Measurements from ENCODE around the gene NBEA. TPM values are rescaled to one million over a fixed set of nuclear protein-coding genes. Genes with fewer than 3 reads are reported as not detected.
A peak's percentile ranks its signal among the peaks of the same experiment; 100 is the strongest.

Gene NBEA
- total and polyA plus RNA-seq, 5 experiments from 2014 or later, result 1.1 to 8.0 (median 1.7) TPM

GRCh38 chr13:34933786-34934185 lies 8.3 kb upstream of the NBEA start:
- H3K27me3 Mint-ChIP-seq, result peaks cover 27 to 83% (median 34%) of the 10 kb centered on the region in 5 donors
- ATAC-seq (no peak), DNase-seq (no peak)
- no peak overlapping the region for H3K27ac Mint-ChIP-seq
- POLR2A ChIA-PET, result no interaction called here
- no peak overlapping the region for H3K4me3 Mint-ChIP-seq
- H3K36me3 Mint-ChIP-seq, result no peaks in the 10 kb centered on the region
- no peaks in the 10 kb centered on the region for H3K4me1 Mint-ChIP-seq
- peaks cover 0 to 5% (median 0%) of the 10 kb centered on the region in 9 donors for H3K9me3 Mint-ChIP-seq

DNA sequence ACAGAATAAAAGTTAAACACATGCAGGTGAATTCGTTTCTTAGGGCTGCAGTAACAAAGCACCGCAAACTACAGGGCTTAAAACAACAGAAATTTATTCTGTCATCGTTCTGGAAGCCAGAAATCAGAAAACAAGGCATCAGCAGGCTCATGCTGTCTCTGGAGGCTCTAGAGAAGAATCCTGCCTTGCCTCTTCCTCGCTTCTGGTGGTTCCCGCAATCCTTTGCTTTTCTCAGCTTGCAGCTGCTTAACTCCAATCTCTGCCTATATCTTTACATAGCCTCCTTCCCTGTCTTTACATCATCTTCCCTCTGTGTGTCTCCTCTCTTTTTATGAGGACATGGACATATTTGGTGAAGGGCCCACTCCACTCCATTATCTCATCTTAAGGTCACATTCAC lies 6.2 kb upstream of the NBEA start:
- no peak for ATAC-seq
- peaks cover 0 to 5% (median 0%) of the 10 kb centered on the region in 9 donors for H3K9me3 Mint-ChIP-seq
- H3K27me3 Mint-ChIP-seq, result peaks cover 25 to 68% (median 37%) of the 10 kb centered on the region in 5 donors
- no peak overlapping the region for H3K27ac Mint-ChIP-seq
- no peaks in the 10 kb centered on the region for H3K36me3 Mint-ChIP-seq
- POLR2A ChIA-PET, result no interaction called here
- H3K4me1 Mint-ChIP-seq, result no peaks in the 10 kb centered on the region
- DNase-seq, result no peak
- no peak overlapping the region for H3K4me3 Mint-ChIP-seq

DNA sequence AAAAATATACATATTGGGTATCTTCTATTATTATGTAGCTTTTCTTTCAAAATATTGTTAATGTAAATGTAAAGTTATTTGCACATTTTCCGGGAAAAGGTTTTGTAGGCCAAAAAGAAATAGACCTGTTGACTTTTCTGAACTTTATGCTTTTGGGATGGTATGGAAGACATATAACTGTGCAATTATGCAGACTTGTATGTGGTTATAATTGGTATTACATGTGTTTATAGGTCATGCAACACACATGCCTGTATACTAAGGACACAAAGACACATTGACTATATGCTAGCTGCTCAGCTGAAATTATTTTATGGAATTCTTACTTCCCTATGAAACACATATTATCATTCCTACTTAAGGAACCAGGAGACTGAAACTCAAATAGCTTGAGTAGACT lies 2.3 kb upstream of the NBEA start:
- H3K4me3 Mint-ChIP-seq, result peak overlapping the region in 1 of 10 donors; percentile 39
- POLR2A ChIA-PET, result no interaction called here
- ATAC-seq (no peak), DNase-seq (no peak)
- peaks cover 0 to 2% (median 0%) of the 10 kb centered on the region in 9 donors for H3K9me3 Mint-ChIP-seq
- peaks cover 14 to 23% (median 22%) of the 10 kb centered on the region in 4 donors for H3K4me1 Mint-ChIP-seq
- no peaks in the 10 kb centered on the region for H3K36me3 Mint-ChIP-seq
- H3K27me3 Mint-ChIP-seq, result peaks cover 16 to 50% (median 29%) of the 10 kb centered on the region in 5 donors
- no peak overlapping the region for H3K27ac Mint-ChIP-seq

DNA sequence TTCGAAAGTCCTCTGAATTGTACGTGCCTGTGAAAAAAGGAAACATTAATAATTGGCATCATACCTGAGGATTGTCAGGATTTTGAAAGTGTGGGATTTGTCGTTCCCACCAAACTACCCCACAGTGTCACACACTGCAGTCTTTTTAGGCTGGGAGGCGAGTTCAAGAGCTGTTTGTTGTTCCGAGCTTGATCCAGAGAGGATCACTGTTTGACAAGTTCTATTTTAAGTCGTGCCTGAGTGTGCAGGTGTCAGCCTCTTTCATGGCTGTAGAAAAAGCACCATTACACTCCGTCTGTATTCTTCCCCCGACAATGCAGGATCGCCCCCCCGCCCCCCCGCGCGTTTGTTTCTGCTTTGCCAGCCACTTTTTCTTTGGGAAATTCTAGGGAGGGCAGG lies 635 bp upstream of the NBEA start:
- Mint-ChIP-seq H3K9me3 (peaks cover 0 to 2% (median 0%) of the 10 kb centered on the region in 9 donors), H3K27me3 (peaks cover 8 to 37% (median 29%) of the 10 kb centered on the region in 5 donors), H3K27ac (peak overlapping the region in 4 of 10 donors; percentile 17 to 94 (median 58)), H3K4me3 (peak overlapping the region; percentile 84 to 98 (median 88)), H3K4me1 (peaks cover 16 to 30% (median 24%) of the 10 kb centered on the region in 4 donors), H3K36me3 (no peaks in the 10 kb centered on the region)
- POLR2A ChIA-PET, result interaction anchor here (1.4 kb wide), 1 partner anchor 1123 kb away, joined by 5 read pairs; the partner anchor contains the start of gene RFC3
- no peak for ATAC-seq
- DNase-seq, result no peak

- H3K4me3 Mint-ChIP-seq, result peak overlapping the region; percentile 84 to 98 (median 88)
- ATAC-seq (peak; percentile 11 to 20), DNase-seq (peak in 4 of 10 donors; percentile 14 to 53 (median 20))
- peak overlapping the region in 9 of 10 donors; percentile 20 to 92 (median 71) for H3K27ac Mint-ChIP-seq
- peaks cover 16 to 30% (median 24%) of the 10 kb centered on the region in 4 donors for H3K4me1 Mint-ChIP-seq
- H3K36me3 Mint-ChIP-seq, result no peaks in the 10 kb centered on the region
- H3K9me3 Mint-ChIP-seq, result peaks cover 0 to 2% (median 0%) of the 10 kb centered on the region in 9 donors
- POLR2A ChIA-PET, result interaction anchor here (1.4 kb wide), 1 partner anchor 1125 kb away, joined by 5 read pairs; the partner anchor contains the start of gene RFC3
- peaks cover 5 to 31% (median 22%) of the 10 kb centered on the region in 5 donors for H3K27me3 Mint-ChIP-seq
Measured at GRCh38 chr13:34942732-34943435, 814 bp downstream of the NBEA start.

DNA sequence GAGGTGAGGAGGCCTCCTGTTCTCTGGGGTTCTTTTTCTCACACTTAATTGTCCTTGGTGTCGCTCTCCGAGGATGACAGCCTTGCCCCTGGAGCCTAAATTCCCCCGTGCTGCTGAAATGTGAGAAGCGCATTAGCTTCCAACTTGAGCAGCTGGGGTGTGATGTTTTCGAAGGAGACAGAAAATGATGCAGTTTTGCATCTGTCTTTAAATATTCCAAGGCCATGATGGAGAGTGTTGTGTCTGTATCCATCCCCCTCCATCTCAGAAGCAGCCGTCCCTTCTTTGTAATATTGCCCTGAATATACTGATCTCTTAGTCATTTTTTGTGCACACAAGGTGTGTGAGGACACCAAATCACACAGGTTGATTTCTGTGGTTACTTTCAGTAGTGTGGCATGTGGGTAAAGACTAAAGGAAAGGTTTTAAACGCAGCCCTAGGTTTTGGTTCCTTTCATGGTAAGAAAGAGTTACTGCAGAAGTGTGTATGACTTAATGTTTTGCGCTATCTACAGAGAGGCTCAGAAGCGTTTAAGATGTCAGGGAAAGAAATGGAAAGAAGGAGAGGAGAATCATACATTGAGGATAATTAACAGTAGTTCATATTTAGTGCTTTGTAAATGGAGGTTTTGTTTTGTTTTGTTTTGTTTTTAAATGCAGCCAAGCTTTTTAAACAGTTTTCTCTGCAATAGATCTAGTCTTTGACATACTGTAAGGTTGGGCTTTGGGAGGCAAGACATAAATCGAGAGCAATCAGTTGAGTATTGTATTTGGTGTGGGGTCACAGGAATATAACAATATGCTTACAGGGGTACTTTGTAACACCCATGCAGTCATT lies 1.6 kb downstream of the NBEA start:
- H3K36me3 Mint-ChIP-seq, result no peaks in the 10 kb centered on the region
- DNase-seq, result peak in 3 of 10 donors; percentile 17 to 46 (median 22)
- H3K27ac Mint-ChIP-seq, result peak overlapping the region in 9 of 10 donors; percentile 20 to 92 (median 71)
- H3K9me3 Mint-ChIP-seq, result peaks cover 0 to 2% (median 0%) of the 10 kb centered on the region in 9 donors
- POLR2A ChIA-PET, result no interaction called here
- H3K4me1 Mint-ChIP-seq, result peaks cover 18 to 30% (median 24%) of the 10 kb centered on the region in 4 donors
- H3K27me3 Mint-ChIP-seq, result peaks cover 3 to 29% (median 19%) of the 10 kb centered on the region in 5 donors
- ATAC-seq, result peak; percentile 37 to 50
- H3K4me3 Mint-ChIP-seq, result peak overlapping the region; percentile 84 to 98 (median 88)

DNA sequence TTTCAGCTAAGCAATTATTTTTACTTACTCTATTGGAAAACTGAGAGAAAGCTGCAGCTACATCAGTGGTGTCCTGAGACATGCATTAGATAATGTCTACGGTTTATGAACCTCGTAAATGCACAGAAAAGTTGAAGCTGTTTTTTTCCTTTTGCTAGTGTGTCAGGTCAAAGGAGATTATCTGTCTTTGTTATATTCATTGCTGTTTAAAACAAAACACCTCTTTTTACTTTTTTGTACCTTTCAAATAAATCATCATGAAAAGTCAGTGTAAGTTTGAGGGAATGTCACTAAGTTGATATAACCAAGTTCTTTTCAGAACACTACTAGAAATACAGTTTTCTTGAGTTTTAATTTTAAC lies 2.2 kb downstream of the NBEA start:
- ATAC-seq, result no peak
- H3K9me3 Mint-ChIP-seq, result peaks cover 0 to 2% (median 0%) of the 10 kb centered on the region in 9 donors
- H3K36me3 Mint-ChIP-seq, result no peaks in the 10 kb centered on the region
- H3K27me3 Mint-ChIP-seq, result peaks cover 0 to 24% (median 14%) of the 10 kb centered on the region in 5 donors
- DNase-seq, result no peak
- no peak overlapping the region for H3K27ac Mint-ChIP-seq
- POLR2A ChIA-PET, result no interaction called here
- H3K4me3 Mint-ChIP-seq, result peak overlapping the region in 6 of 10 donors; percentile 84 to 98 (median 86)
- peaks cover 18 to 30% (median 24%) of the 10 kb centered on the region in 4 donors for H3K4me1 Mint-ChIP-seq

- POLR2A ChIA-PET, result no interaction called here
- H3K4me1 Mint-ChIP-seq, result peaks cover 18 to 30% (median 24%) of the 10 kb centered on the region in 4 donors
- H3K36me3 Mint-ChIP-seq, result no peaks in the 10 kb centered on the region
- DNase-seq (no peak), ATAC-seq (no peak)
- peaks cover 0 to 24% (median 14%) of the 10 kb centered on the region in 5 donors for H3K27me3 Mint-ChIP-seq
- peak overlapping the region in 2 of 10 donors; percentile 0 to 4 for H3K4me3 Mint-ChIP-seq
- peaks cover 0 to 2% (median 0%) of the 10 kb centered on the region in 9 donors for H3K9me3 Mint-ChIP-seq
- no peak overlapping the region for H3K27ac Mint-ChIP-seq
Measured at GRCh38 chr13:34944751-34945150, 2.7 kb downstream of the NBEA start.

DNA sequence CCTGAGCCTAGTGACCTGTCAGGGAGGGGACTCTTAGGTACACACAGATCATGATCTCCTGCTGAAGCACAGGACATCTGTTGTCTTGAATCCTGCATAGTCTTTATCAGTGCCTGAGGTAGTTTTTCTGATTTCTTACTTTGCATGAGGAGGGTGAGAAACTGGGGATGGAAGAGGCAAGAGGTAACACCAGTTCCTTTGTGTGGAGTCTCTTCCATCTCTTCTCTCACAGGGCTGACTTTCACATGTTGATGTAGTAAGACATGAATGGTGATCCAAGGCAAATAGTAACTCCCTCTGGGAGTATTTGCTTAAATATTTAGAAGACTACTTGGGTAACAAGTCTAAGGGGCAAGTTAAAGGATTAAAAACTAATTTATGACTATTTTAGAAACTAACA lies 9.5 kb downstream of the NBEA start:
- H3K27me3 Mint-ChIP-seq, result peaks cover 0 to 5% (median 3%) of the 10 kb centered on the region in 5 donors
- no peaks in the 10 kb centered on the region for H3K9me3 Mint-ChIP-seq
- ATAC-seq (no peak), DNase-seq (no peak)
- H3K4me3 Mint-ChIP-seq, result no peak overlapping the region
- POLR2A ChIA-PET, result interaction anchor here (0.7 kb wide), 1 partner anchor 98 kb away, joined by 3 read pairs; no protein-coding TSS in a partner anchor
- peaks cover 0 to 5% (median 0%) of the 10 kb centered on the region in 3 donors for H3K36me3 Mint-ChIP-seq
- H3K4me1 Mint-ChIP-seq, result peaks cover 0 to 4% (median 0%) of the 10 kb centered on the region in 4 donors
- peak overlapping the region in 1 of 10 donors; percentile 3 for H3K27ac Mint-ChIP-seq

- Mint-ChIP-seq H3K4me1 (peaks cover 0 to 6% (median under 1%) of the 10 kb centered on the region in 4 donors), H3K27me3 (no peaks in the 10 kb centered on the region), H3K36me3 (peaks cover 0 to 5% (median 0%) of the 10 kb centered on the region in 3 donors), H3K4me3 (no peak overlapping the region), H3K9me3 (no peaks in the 10 kb centered on the region), H3K27ac (no peak overlapping the region)
- POLR2A ChIA-PET, result no interaction called here
- ATAC-seq (no peak), DNase-seq (no peak)
Measured at GRCh38 chr13:34959489-34959888, 17.4 kb downstream of the NBEA start.

DNA sequence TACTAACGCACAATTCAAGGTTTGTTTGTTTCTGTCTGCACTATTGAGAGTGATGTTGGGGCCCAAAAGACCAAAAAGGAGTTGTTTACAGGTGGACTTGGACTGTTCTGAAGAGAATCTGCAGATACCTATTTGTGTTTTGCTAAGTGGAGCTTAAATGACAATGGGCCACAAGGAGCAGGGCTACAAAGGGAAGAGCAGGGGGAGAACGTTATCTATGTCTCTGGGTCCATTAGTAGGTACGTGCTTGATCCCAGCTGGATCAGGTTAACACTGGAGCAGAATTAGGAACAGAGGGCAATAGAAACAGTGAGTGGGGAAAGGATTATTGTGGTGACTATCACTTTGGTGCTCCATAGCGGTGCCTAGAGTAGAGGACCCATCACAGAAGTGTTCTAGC lies 22.5 kb downstream of the NBEA start:
- H3K4me3 Mint-ChIP-seq, result no peak overlapping the region
- peaks cover 0 to 7% (median 0%) of the 10 kb centered on the region in 9 donors for H3K9me3 Mint-ChIP-seq
- no peaks in the 10 kb centered on the region for H3K27me3 Mint-ChIP-seq
- H3K27ac Mint-ChIP-seq, result no peak overlapping the region
- POLR2A ChIA-PET, result no interaction called here
- DNase-seq (no peak), ATAC-seq (no peak)
- peaks cover 0 to 6% (median 0%) of the 10 kb centered on the region in 4 donors for H3K4me1 Mint-ChIP-seq
- H3K36me3 Mint-ChIP-seq, result no peaks in the 10 kb centered on the region

GRCh38 chr13:34967851-34968562 lies 25.9 kb downstream of the NBEA start:
- Mint-ChIP-seq H3K36me3 (peaks cover 10 to 28% (median 24%) of the 10 kb centered on the region in 3 donors), H3K27ac (no peak overlapping the region), H3K4me1 (peaks cover 0 to 6% (median 0%) of the 10 kb centered on the region in 4 donors), H3K4me3 (no peak overlapping the region), H3K9me3 (peaks cover 5 to 39% (median 20%) of the 10 kb centered on the region in 9 donors), H3K27me3 (no peaks in the 10 kb centered on the region)
- DNase-seq (no peak), ATAC-seq (no peak)
- POLR2A ChIA-PET, result no interaction called here
